ENCODE results near the gene ARIH2.
"Not testable (repeated sequence)": the region's sequence is repeated elsewhere in the genome, so short reads cannot be mapped to it uniquely, and the experiment has no call there.

The ARIH2 gene

GRCh38 chr3:48898383-48899234 is 20.0 kb upstream of the ARIH2 start, which contains the start of gene SLC25A20:
Gene SLC25A20, minus strand, starts transcription at chr3:48898882. Its CDS starts 88 bp downstream, at chr3:48898794.
- H3K9me3 ChIP-seq (replicated peaks; ENCODE audit: low read length), result no peaks in the 10 kb centered on the region
- H3K4me1 ChIP-seq (ENCODE audit: control insufficient read depth, insufficient read depth, low read length), result peaks cover 14% of the 10 kb centered on the region
- peak within 1 kb of the TSS; percentile 98 for H3K4me2 ChIP-seq (ENCODE audit: low read length)
- H3K36me3 ChIP-seq (ENCODE audit: insufficient read depth, low read length), result no peaks in the 10 kb centered on the region
- H3K27me3 ChIP-seq (ENCODE audit: control insufficient read depth, insufficient read depth, low read length), result no peaks in the 10 kb centered on the region
- H3K9ac ChIP-seq (ENCODE audit: low read depth, low read length), result peak within 1 kb of the TSS; percentile 80
- peak within 1 kb of the TSS; percentile 97 for H3K4me3 ChIP-seq (ENCODE audit: low read length)

GRCh38 chr3:48899273-48899672 is 19.4 kb upstream of the ARIH2 start:
- Histone ChIP-seq H3K36me3 (ENCODE audit: insufficient read depth, low read length) (no peaks in the 10 kb centered on the region), H3K27me3 (ENCODE audit: control insufficient read depth, insufficient read depth, low read length) (no peaks in the 10 kb centered on the region), H3K9me3 (replicated peaks; ENCODE audit: low read length) (no peaks in the 10 kb centered on the region), H3K4me1 (ENCODE audit: control insufficient read depth, insufficient read depth, low read length) (peaks cover 14% of the 10 kb centered on the region), H3K4me2 (ENCODE audit: low read length) (peak overlapping the region; percentile 98), H3K4me3 (ENCODE audit: low read length) (peak overlapping the region; percentile 97), H3K9ac (ENCODE audit: low read depth, low read length) (peak overlapping the region; percentile 80)

- H3K4me2 ChIP-seq (ENCODE audit: low read length); H3K27me3 ChIP-seq (ENCODE audit: control insufficient read depth, insufficient read depth, low read length); H3K4me1 ChIP-seq (ENCODE audit: control insufficient read depth, insufficient read depth, low read length); H3K9me3 ChIP-seq (replicated peaks; ENCODE audit: low read length); H3K9ac ChIP-seq (ENCODE audit: low read depth, low read length); H3K36me3 ChIP-seq (ENCODE audit: insufficient read depth, low read length); H3K4me3 ChIP-seq (ENCODE audit: low read length): not testable (repeated sequence)
These were observed 11.6 kb upstream of the ARIH2 start for GRCh38 chr3:48907026-48907425.

GRCh38 chr3:48915296-48915695 is 3.3 kb upstream of the ARIH2 start:
- no peaks in the 10 kb centered on the region for H3K36me3 ChIP-seq (ENCODE audit: insufficient read depth, low read length)

GRCh38 chr3:48919215-48920138 is 835 bp downstream of the ARIH2 start:
- H3K4me3 ChIP-seq (ENCODE audit: low read length), result peak overlapping the region; percentile 92
- H3K4me1 ChIP-seq (ENCODE audit: control insufficient read depth, insufficient read depth, low read length), result peaks cover 7% of the 10 kb centered on the region
- peak overlapping the region; percentile 99 for H3K4me2 ChIP-seq (ENCODE audit: low read length)
- H3K27me3 ChIP-seq (ENCODE audit: control insufficient read depth, insufficient read depth, low read length), result no peaks in the 10 kb centered on the region
- H3K9me3 ChIP-seq (replicated peaks; ENCODE audit: low read length), result no peaks in the 10 kb centered on the region
- no peaks in the 10 kb centered on the region for H3K36me3 ChIP-seq (ENCODE audit: insufficient read depth, low read length)
- peak overlapping the region; percentile 84 for H3K9ac ChIP-seq (ENCODE audit: low read depth, low read length)

More at GRCh38 chr3:48915296-48915695, 3.3 kb upstream of the ARIH2 start:
- no peaks in the 10 kb centered on the region for H3K27me3 ChIP-seq (ENCODE audit: control insufficient read depth, insufficient read depth, low read length)
- H3K4me3 ChIP-seq (ENCODE audit: low read length), result no peak overlapping the region
- peaks cover 7% of the 10 kb centered on the region for H3K4me1 ChIP-seq (ENCODE audit: control insufficient read depth, insufficient read depth, low read length)
- no peak overlapping the region for H3K4me2 ChIP-seq (ENCODE audit: low read length)
- no peaks in the 10 kb centered on the region for H3K9me3 ChIP-seq (replicated peaks; ENCODE audit: low read length)
- no peak overlapping the region for H3K9ac ChIP-seq (ENCODE audit: low read depth, low read length)

GRCh38 chr3:48926425-48927392 is 8.1 kb downstream of the ARIH2 start:
- no peaks in the 10 kb centered on the region for H3K27me3 ChIP-seq (ENCODE audit: control insufficient read depth, insufficient read depth, low read length)
- H3K9me3 ChIP-seq (replicated peaks; ENCODE audit: low read length), result no peaks in the 10 kb centered on the region
- peaks cover 28% of the 10 kb centered on the region for H3K36me3 ChIP-seq (ENCODE audit: insufficient read depth, low read length)

GRCh38 chr3:48927928-48928327 is 9.3 kb downstream of the ARIH2 start:
- no peaks in the 10 kb centered on the region for H3K9me3 ChIP-seq (replicated peaks; ENCODE audit: low read length)
- no peak overlapping the region for H3K4me3 ChIP-seq (ENCODE audit: low read length)
- H3K4me2 ChIP-seq (ENCODE audit: low read length), result peak overlapping the region; percentile 41
- no peak overlapping the region for H3K9ac ChIP-seq (ENCODE audit: low read depth, low read length)
- H3K4me1 ChIP-seq (ENCODE audit: control insufficient read depth, insufficient read depth, low read length), result peaks cover 36% of the 10 kb centered on the region
- H3K27me3 ChIP-seq (ENCODE audit: control insufficient read depth, insufficient read depth, low read length), result no peaks in the 10 kb centered on the region
- peaks cover 32% of the 10 kb centered on the region for H3K36me3 ChIP-seq (ENCODE audit: insufficient read depth, low read length)

More at GRCh38 chr3:48926425-48927392, 8.1 kb downstream of the ARIH2 start:
- H3K4me2 ChIP-seq (ENCODE audit: low read length), result peak overlapping the region; percentile 36
- no peak overlapping the region for H3K4me3 ChIP-seq (ENCODE audit: low read length)
- H3K4me1 ChIP-seq (ENCODE audit: control insufficient read depth, insufficient read depth, low read length), result peaks cover 36% of the 10 kb centered on the region
- no peak overlapping the region for H3K9ac ChIP-seq (ENCODE audit: low read depth, low read length)

- peaks cover 32% of the 10 kb centered on the region for H3K36me3 ChIP-seq (ENCODE audit: insufficient read depth, low read length)
- H3K4me2 ChIP-seq (ENCODE audit: low read length), result peak overlapping the region; percentile 41
- H3K9ac ChIP-seq (ENCODE audit: low read depth, low read length), result no peak overlapping the region
- H3K27me3 ChIP-seq (ENCODE audit: control insufficient read depth, insufficient read depth, low read length), result no peaks in the 10 kb centered on the region
- H3K9me3 ChIP-seq (replicated peaks; ENCODE audit: low read length), result no peaks in the 10 kb centered on the region
- H3K4me3 ChIP-seq (ENCODE audit: low read length), result no peak overlapping the region
- H3K4me1 ChIP-seq (ENCODE audit: control insufficient read depth, insufficient read depth, low read length), result peaks cover 36% of the 10 kb centered on the region
These were observed 10.0 kb downstream of the ARIH2 start for GRCh38 chr3:48928679-48929078.

GRCh38 chr3:48929358-48930035 is 10.9 kb downstream of the ARIH2 start:
- H3K4me2 ChIP-seq (ENCODE audit: low read length), result no peak overlapping the region
- H3K9me3 ChIP-seq (replicated peaks; ENCODE audit: low read length), result no peaks in the 10 kb centered on the region
- H3K4me3 ChIP-seq (ENCODE audit: low read length), result no peak overlapping the region
- no peak overlapping the region for H3K9ac ChIP-seq (ENCODE audit: low read depth, low read length)
- H3K27me3 ChIP-seq (ENCODE audit: control insufficient read depth, insufficient read depth, low read length), result no peaks in the 10 kb centered on the region
- H3K36me3 ChIP-seq (ENCODE audit: insufficient read depth, low read length), result peaks cover 38% of the 10 kb centered on the region
- H3K4me1 ChIP-seq (ENCODE audit: control insufficient read depth, insufficient read depth, low read length), result peaks cover 36% of the 10 kb centered on the region

GRCh38 chr3:48930590-48930989 is 11.9 kb downstream of the ARIH2 start:
- H3K9me3 ChIP-seq (replicated peaks; ENCODE audit: low read length), result no peaks in the 10 kb centered on the region
- no peak overlapping the region for H3K9ac ChIP-seq (ENCODE audit: low read depth, low read length)
- H3K4me3 ChIP-seq (ENCODE audit: low read length), result no peak overlapping the region
- H3K4me2 ChIP-seq (ENCODE audit: low read length), result no peak overlapping the region
- H3K4me1 ChIP-seq (ENCODE audit: control insufficient read depth, insufficient read depth, low read length), result peaks cover 36% of the 10 kb centered on the region
- peaks cover 42% of the 10 kb centered on the region for H3K36me3 ChIP-seq (ENCODE audit: insufficient read depth, low read length)
- H3K27me3 ChIP-seq (ENCODE audit: control insufficient read depth, insufficient read depth, low read length), result no peaks in the 10 kb centered on the region

All from skeletal muscle satellite cell (primary cell).